ENCODE data around the gene COLGALT1.

Gene COLGALT1

DNA sequence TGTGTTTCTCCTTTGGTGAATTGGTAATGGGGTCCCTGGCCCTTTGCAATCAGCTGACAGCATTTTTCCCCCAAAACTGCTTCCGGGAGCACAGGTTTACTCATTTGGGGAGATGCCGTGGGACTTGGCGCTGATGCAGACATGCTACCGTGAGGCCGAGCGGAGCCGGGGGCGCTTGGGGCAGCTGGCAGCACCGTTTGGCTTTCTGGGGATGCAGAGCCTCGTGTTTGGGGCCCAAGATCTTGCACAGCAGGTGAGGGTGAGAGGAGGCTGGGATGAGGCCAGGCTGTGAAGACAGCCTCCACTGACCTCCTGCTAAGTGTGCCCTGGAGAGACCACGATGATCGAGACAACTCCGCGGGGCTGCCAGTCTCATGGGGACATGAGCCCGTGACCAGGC lies 13.4 kb upstream of the COLGALT1 start:
- Histone ChIP-seq H3K27ac (no peak overlapping the region), H3K36me3 (no peaks in the 10 kb centered on the region), H3K27me3 (ENCODE audit: insufficient read depth, low read depth, severe bottlenecking) (no peaks in the 10 kb centered on the region), H3K4me3 (ENCODE audit: low read depth, low read length) (no peak overlapping the region), H3K9me3 (ENCODE audit: severe bottlenecking) (peaks cover 5% of the 10 kb centered on the region)
- TF ChIP-seq, protein P1, sequence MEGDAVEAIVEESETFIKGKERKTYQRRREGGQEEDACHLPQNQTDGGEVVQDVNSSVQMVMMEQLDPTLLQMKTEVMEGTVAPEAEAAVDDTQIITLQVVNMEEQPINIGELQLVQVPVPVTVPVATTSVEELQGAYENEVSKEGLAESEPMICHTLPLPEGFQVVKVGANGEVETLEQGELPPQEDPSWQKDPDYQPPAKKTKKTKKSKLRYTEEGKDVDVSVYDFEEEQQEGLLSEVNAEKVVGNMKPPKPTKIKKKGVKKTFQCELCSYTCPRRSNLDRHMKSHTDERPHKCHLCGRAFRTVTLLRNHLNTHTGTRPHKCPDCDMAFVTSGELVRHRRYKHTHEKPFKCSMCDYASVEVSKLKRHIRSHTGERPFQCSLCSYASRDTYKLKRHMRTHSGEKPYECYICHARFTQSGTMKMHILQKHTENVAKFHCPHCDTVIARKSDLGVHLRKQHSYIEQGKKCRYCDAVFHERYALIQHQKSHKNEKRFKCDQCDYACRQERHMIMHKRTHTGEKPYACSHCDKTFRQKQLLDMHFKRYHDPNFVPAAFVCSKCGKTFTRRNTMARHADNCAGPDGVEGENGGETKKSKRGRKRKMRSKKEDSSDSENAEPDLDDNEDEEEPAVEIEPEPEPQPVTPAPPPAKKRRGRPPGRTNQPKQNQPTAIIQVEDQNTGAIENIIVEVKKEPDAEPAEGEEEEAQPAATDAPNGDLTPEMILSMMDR (IDR thresholded peaks at IDR 0.05; ENCODE audit: low read depth, low read length), result no peak
- no peak for DNase-seq

DNA sequence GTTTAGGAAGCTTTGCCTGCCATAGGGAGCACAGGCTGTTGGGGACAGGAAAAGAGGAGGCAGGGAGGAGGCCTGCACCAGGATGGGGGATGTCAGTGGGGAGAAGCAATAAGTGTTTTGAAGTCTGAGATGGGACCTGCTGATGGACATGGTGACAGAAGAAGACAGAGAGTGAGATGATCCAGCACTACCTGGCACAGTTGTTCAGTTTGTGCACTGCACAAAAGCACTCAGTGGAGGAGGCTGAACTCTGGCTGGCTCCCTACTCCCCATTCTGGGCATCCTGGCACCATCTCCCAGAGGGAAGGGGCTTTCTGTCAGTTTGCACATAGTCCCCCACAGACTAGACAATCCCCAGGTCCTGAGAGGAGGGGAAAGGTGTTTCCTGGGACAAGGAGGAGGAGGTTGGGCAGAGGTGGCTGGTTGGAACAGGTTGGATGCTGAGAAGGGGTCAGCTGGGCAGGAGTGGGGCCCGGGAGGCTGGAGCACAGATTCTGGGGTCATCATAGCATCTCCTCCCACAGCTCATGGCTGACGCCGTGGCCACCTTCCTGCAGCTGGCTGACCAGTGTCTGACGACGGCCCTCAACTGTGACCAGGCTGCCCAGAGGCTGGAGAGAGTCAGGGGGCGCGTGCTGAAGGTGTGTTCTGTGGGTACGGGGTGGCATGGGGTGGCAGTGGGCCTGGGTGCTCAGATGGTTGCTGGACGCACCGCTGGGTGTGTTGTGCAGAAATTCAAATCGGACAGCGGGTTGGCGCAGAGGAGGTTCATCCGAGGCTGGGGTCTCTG lies 12.5 kb upstream of the COLGALT1 start:
- Histone ChIP-seq H3K36me3 (no peaks in the 10 kb centered on the region), H3K27ac (no peak overlapping the region)
- no peak for DNase-seq

DNA sequence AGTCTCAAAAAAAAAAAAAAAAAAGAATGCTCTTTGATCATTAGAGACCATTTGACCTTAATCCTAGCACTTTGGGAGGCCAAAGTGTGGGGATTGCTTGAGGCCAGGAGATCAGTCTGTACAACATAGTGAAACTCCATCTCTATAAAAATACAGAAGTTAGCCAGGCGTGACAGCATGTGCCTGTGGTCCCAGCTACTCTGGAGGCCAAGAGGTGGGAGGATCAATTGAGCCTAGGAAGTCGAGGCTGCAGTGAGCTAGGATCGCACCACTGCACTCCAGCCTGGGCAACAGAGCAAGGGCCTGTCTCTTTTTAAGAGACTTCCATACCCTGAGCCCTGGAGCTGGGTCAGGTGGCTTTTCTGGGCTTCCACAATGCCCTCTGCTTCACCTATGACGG lies 11.5 kb upstream of the COLGALT1 start:
- H3K9me3 ChIP-seq (ENCODE audit: severe bottlenecking), result peaks cover 5% of the 10 kb centered on the region
- no peak overlapping the region for H3K4me3 ChIP-seq (ENCODE audit: low read depth, low read length)
- TF ChIP-seq, protein P1 (IDR thresholded peaks at IDR 0.05; ENCODE audit: low read depth, low read length), result no peak
- DNase-seq, result no peak
- H3K36me3 ChIP-seq, result no peaks in the 10 kb centered on the region
- H3K27ac ChIP-seq, result no peak overlapping the region
- no peaks in the 10 kb centered on the region for H3K27me3 ChIP-seq (ENCODE audit: insufficient read depth, low read depth, severe bottlenecking)

More for the DNA sequence above, 12.5 kb upstream of the COLGALT1 start:
- Histone ChIP-seq H3K27me3 (ENCODE audit: insufficient read depth, low read depth, severe bottlenecking) (no peaks in the 10 kb centered on the region), H3K9me3 (ENCODE audit: severe bottlenecking) (peaks cover 5% of the 10 kb centered on the region), H3K4me3 (ENCODE audit: low read depth, low read length) (no peak overlapping the region)
- TF ChIP-seq, protein P1 (IDR thresholded peaks at IDR 0.05; ENCODE audit: low read depth, low read length), result no peak

DNA sequence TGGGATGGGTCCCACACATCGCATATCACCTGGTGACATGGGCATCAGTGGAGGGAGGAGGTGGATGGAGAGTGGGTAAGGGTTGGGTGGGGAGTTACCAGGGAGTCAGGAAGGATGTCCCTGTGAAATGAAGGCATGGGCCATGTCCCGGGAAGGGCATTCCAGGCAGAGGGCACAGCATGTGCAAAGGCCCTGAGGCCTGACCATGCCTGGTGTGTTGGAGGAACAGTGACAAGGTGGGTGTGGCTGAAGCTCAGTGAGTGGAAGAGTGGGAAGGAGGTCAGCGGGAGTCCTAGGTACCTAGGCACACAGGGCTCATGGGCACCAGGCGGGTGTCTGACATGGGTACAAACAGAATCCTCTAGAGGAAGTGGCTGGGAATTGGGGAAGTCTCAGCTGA lies 11.0 kb upstream of the COLGALT1 start:
- Histone ChIP-seq H3K36me3 (no peaks in the 10 kb centered on the region), H3K27me3 (ENCODE audit: insufficient read depth, low read depth, severe bottlenecking) (no peaks in the 10 kb centered on the region), H3K4me3 (ENCODE audit: low read depth, low read length) (no peak overlapping the region), H3K9me3 (ENCODE audit: severe bottlenecking) (peaks cover 9% of the 10 kb centered on the region), H3K27ac (no peak overlapping the region)
- no peak for DNase-seq
- TF ChIP-seq, protein P1 (IDR thresholded peaks at IDR 0.05; ENCODE audit: low read depth, low read length), result no peak

DNA sequence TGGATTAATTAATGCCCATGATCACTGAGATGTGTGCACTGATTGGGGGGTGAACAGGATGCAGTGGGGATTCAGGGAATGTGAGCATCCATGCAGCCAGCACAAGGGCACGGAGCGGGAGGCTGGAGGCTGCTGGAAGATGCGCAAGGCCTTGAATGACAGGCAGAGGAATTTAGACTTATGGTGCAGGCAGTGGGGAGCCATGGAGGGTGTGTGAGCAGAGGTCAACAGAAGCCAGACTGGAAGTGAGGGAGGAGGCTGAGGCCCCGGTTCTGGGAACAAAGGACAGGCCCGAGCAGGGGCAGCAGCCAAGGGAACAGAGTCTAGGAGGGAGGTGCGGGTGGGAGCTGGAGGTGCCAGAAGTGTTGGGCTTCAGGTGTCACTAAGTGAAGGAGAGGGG lies 7.3 kb upstream of the COLGALT1 start:
- H3K27ac ChIP-seq, result no peak overlapping the region
- H3K27me3 ChIP-seq (ENCODE audit: insufficient read depth, low read depth, severe bottlenecking), result no peaks in the 10 kb centered on the region
- TF ChIP-seq, protein P1 (IDR thresholded peaks at IDR 0.05; ENCODE audit: low read depth, low read length), result no peak

More for the DNA sequence above, 7.3 kb upstream of the COLGALT1 start:
- no peak for DNase-seq
- H3K4me3 ChIP-seq (ENCODE audit: low read depth, low read length), result no peak overlapping the region
- no peaks in the 10 kb centered on the region for H3K36me3 ChIP-seq
- peaks cover 4% of the 10 kb centered on the region for H3K9me3 ChIP-seq (ENCODE audit: severe bottlenecking)

All from WERI-Rb-1 (cell line).